ENCODE results near the gene TOPAZ1.

DNA sequence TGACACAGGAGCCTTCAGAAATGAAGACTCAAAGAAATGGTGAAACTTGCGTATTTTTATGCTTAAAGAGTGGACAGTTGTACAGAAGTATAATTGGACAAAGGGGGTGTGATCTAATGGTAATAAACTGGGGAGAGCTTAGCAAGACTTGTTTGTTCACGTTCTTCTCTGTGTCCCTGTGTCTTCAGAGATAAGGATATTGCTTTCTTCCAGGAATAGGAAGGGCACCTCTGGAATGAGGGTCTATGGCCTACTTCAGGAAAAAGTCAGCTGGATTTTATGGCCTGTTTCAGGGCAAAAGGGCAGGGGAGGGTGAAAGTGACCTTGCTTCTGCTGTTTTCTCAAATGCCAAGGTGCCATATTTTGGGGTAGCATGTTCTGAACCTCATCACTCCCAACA, 4.5 kb upstream of the TOPAZ1 start:
- TF ChIP-seq, protein P1, sequence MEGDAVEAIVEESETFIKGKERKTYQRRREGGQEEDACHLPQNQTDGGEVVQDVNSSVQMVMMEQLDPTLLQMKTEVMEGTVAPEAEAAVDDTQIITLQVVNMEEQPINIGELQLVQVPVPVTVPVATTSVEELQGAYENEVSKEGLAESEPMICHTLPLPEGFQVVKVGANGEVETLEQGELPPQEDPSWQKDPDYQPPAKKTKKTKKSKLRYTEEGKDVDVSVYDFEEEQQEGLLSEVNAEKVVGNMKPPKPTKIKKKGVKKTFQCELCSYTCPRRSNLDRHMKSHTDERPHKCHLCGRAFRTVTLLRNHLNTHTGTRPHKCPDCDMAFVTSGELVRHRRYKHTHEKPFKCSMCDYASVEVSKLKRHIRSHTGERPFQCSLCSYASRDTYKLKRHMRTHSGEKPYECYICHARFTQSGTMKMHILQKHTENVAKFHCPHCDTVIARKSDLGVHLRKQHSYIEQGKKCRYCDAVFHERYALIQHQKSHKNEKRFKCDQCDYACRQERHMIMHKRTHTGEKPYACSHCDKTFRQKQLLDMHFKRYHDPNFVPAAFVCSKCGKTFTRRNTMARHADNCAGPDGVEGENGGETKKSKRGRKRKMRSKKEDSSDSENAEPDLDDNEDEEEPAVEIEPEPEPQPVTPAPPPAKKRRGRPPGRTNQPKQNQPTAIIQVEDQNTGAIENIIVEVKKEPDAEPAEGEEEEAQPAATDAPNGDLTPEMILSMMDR (IDR thresholded peaks at IDR 0.05), result no peak
- TF ChIP-seq POLR2A (IDR thresholded peaks at IDR 0.05), result no peak
